NOMO-1 treated with DMSO at 0.1 percent for 48 hours (cell line): ENCODE measurements around the gene KRTAP12-2.
"Not testable (repeated sequence)": the region's sequence is repeated elsewhere in the genome, so short reads cannot be mapped to it uniquely, and the experiment has no call there.

Source experiments
- DNase-seq: peaks from one replicate; lab custom pipeline; 2025; ENCODE audit not compliant: unreplicated experiment; lab: John Stamatoyannopoulos, UW

The KRTAP12-2 gene

DNA sequence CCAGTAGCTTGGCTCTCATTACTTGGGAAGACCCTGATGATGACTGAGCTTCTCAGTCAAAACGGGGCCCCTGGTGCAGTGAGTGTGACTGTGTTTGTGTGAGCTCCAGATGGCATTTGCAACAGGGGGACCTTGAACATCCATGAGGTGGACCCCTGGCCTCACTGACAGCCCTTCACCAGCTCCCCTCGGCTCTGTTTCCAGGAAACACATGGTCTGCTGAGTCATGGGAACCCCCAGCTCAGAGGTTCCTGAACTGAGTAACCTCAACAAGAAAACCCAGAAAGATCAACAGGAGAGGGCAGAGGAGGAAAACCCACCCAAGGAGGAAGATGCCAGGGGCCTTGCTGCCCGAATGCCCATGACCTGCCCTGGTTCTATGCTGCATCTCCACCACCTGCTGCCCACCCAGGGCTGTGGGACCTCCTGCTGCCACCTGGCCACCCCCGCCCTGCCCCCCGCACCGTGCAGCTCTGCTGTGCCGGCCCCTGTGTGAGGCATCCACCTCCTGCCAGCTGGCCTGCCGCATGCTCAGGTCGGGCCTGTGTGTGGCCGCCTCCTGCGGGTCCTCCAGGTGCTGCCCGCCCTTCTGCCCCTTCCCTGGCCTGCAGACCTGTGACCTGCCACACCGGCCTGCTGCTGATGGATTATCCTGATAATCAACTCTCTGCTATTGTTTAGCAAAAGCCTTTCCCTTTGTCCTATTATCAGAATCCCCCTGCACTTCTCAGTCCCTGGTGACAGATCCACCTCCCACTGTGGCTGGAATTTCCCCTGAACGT is 19.5 kb upstream of the KRTAP12-2 start:
- no peak for DNase-seq

- DNase-seq = not testable (repeated sequence)
Observed at GRCh38 chr21:44685050-44685449, 18.3 kb upstream of the KRTAP12-2 start.

DNA sequence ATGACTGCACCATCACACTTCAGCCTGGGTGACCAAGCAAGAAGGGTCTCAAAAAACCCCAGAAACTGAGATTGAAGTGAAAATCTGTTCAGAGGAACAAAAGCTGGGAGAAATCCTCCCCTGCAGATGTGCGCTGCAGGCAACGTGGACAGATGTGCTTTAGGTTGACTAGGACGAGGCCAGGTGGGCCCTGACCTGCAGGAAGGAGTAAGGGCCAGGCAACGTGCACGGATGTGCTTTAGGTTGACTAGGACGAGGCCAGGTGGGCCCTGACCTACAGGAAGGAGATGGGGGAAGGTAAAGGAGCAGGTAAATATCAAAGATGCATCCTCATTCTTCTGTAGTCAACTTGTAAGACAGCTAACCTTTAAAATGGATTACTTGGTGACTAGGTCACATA is 17.8 kb upstream of the KRTAP12-2 start:
- DNase-seq = no peak

DNA sequence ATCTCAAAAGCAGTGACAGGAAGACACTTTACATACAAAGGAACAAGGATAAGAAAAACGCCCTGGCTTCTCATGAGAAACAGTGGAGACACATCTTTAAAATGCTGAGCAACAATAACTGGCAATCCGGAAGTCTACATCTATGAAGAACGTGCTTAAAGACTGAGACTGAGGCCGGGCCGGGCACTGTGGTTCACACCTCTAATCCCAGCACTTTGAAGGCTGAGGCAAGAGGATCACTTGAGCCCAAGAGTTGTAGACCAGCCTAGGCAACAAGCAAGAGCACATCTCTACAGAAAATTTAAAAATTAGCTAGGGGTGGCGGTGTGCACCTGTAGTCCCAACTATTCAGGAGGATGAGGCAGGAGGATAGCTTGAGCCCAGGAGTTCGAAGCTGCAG is 17.4 kb upstream of the KRTAP12-2 start:
- no peak for DNase-seq

GRCh38 chr21:44682580-44683151 is 15.9 kb upstream of the KRTAP12-2 start:
- no peak for DNase-seq

DNA sequence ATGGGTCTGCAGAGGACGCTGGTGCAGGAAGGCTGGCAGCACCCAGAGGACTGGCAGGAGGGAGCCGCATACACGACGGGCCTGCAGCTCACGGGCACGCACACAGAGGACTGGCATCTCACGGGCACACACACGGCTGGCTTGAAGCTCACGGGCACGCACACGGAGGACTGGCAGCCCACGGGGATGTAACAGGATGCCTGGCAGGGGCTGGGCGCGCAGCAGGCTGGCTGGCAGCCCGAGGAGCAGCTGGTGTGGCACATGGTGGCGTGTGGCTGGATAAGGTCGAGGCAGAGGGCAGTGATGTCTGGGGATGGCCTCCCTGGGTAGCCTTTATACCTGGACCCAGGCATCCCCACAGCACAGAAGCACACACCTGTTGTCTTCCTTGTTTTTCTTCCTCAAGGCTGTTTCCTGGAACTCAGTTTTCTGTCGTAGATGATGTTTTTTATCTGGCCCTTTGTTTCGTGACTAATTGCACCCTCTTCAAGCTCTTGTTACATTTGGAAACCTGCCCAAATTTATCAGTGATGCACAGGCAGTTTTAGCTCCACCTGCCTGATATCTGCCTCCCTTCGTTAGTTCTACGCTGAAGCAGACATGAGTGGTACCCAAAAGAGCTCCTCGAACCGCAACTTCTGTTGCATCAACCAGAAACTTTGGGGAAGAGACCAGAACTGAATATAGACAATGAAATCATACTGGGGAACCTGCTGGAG is 15.3 kb upstream of the KRTAP12-2 start, which contains the start of gene KRTAP12-1:
KRTAP12-1 (minus strand) TSS at position 303 of the 719 bp plus-strand sequence; CDS start at position 263, 40 bp downstream.
- DNase-seq = no peak

- no peak for DNase-seq
Observed at GRCh38 chr21:44681152-44681551, 14.4 kb upstream of the KRTAP12-2 start.

DNA sequence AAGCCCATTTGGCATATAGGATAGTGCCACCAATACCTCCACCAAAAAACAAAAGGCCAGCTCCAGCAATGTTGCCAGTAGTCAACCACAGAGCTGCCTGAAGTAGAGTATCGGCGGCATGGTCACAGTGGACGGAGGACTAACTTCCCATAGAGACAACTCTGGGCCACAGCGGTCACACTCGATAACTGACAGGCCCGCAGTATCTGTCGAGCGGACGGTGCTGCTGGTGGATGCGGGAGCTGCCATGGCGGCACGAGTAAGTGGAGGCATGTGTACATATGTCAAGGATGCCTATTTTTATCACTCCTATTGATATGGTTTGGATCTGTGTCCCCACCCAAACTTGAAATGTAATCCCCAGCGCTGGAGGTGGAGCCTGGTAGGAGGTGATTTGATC is 11.2 kb upstream of the KRTAP12-2 start:
- no peak for DNase-seq

- no peak for DNase-seq
Observed at GRCh38 chr21:44671911-44672310, 5.2 kb upstream of the KRTAP12-2 start.

GRCh38 chr21:44670642-44671432 is 4.1 kb upstream of the KRTAP12-2 start:
- DNase-seq = no peak

DNA sequence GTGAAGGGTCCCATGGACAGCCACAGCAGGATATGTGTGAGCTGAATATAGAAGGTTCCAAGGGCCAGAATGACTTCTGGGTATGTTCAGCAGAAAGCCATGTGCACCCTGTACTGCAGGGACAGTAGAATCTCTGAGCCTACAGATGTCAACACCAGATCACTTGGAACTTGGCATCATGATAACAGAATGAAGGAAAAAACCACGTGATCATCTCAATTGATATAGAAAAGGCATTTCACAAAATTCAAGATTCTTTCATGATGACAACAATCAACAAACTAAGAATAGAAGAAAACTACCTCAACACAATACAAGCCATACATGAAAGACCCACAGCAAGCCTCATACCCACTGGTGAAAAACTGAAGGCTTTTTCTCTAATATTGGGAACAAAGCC is 885 bp upstream of the KRTAP12-2 start:
- DNase-seq = no peak

- DNase-seq = no peak
Observed at GRCh38 chr21:44664691-44665090, 2.0 kb downstream of the KRTAP12-2 start.

GRCh38 chr21:44661567-44661966 is 5.2 kb downstream of the KRTAP12-2 start:
- not testable (repeated sequence) for DNase-seq

- DNase-seq = peak; percentile 14
Observed at GRCh38 chr21:44658913-44659595, 7.7 kb downstream of the KRTAP12-2 start.

GRCh38 chr21:44658541-44658910 is 8.2 kb downstream of the KRTAP12-2 start:
- DNase-seq = no peak

DNA sequence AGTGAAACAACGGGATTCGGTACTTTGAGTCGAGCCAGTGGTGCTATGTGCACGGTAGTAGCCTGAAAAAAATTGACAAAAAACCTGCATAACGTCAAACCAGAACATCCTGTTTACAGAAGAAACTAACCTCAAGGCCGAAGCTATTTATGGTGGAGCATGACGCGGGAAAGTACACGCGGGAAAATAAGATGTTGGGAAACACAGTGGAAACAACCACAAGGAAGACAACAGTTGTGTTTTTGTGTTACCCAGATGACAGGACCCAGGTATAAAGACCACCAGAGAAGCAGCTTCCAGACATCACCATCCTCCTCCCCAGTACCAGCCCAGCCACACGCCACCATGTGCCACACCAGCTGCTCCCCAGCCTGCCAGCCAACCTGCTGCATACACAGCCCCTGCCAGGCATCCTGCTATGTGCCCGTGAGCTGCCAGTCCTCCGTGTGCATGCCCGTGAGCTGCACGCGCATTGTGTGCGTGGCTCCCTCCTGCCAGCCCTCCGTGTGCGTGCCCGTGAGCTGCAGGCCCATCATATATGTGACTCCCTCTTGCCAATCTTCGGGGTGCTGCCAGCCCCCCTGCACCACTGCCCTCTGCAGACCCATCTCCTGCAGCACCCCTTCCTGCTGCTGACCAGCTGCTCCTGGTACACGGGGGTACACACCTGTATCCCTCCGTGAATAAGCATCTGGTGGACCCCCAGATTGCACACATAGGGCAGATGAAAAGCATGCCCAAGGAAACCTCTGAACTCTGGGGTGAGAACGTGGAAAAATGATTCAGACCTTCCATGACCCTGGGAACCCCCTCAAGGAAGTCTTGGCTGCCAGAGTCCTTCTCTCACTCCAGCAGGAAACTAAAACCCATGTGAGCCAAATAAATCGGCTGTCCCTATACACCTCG is 8.8 kb downstream of the KRTAP12-2 start, which contains the start of gene KRTAP12-3:
KRTAP12-3 (plus strand) TSS at position 298 of the 906 bp plus-strand sequence; CDS start at position 346, 48 bp downstream.
- DNase-seq = no peak

DNA sequence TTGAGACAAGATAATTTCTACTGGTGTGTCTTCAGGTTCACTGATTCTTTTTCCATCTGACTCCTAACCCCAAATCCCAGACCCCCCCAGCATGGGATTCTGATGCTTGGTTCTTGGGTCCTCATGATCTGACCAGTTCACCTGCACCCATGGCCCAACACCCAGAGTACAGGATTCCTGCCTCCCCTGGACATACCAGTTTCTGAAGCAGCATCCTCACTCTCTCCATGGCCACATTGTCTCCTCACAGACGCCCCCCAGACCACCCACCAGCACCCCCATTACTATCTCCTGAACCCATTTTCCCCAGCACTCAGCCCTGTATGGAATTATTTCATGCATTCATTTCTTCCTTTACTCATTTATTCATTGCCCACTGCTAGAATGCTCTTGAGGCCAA is 9.9 kb downstream of the KRTAP12-2 start:
- DNase-seq = no peak

GRCh38 chr21:44654576-44655175 is 12.1 kb downstream of the KRTAP12-2 start, which contains the start of gene KRTAP12-4:
Gene KRTAP12-4 (minus strand): TSS chr21:44654659. CDS start chr21:44654614, 45 bp downstream.
- DNase-seq = no peak
